ENCODE data around the gene POLR1A.

DNA sequence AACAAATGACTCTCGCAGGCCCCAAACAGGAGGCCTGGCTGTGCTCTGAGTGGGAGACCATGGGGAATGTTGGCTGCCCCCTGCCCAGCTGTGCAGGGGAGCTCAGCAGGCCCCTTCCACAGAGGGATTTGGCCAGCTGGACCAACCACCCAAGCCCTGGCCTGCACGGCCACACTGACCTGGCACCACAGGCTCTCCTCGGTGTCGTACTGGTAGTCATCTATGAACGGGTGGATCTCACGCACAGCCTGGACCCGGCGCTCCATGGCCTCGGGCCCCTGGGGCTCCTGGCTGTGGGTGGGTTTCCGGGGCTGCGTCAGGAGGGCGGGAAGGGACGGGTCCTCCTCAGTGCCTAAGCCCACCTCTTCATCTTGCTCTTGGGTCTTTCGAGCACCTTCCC is 74.5 kb downstream of the POLR1A start:
- no peak for TF ChIP-seq PPARA (CRISPR knock-in tag; IDR thresholded peaks at IDR 0.05; ENCODE audit: borderline replicate concordance)
- TF ChIP-seq ZNF565 (CRISPR knock-in tag; conservative IDR thresholded peaks at IDR 0.05; ENCODE audit: low read depth) = no peak
- TF ChIP-seq ZFP3 (CRISPR knock-in tag; IDR thresholded peaks at IDR 0.05) = no peak
- no peak for TF ChIP-seq BACH2 (CRISPR knock-in tag; IDR thresholded peaks at IDR 0.05; ENCODE audit: borderline replicate concordance)
- TF ChIP-seq, protein P1, sequence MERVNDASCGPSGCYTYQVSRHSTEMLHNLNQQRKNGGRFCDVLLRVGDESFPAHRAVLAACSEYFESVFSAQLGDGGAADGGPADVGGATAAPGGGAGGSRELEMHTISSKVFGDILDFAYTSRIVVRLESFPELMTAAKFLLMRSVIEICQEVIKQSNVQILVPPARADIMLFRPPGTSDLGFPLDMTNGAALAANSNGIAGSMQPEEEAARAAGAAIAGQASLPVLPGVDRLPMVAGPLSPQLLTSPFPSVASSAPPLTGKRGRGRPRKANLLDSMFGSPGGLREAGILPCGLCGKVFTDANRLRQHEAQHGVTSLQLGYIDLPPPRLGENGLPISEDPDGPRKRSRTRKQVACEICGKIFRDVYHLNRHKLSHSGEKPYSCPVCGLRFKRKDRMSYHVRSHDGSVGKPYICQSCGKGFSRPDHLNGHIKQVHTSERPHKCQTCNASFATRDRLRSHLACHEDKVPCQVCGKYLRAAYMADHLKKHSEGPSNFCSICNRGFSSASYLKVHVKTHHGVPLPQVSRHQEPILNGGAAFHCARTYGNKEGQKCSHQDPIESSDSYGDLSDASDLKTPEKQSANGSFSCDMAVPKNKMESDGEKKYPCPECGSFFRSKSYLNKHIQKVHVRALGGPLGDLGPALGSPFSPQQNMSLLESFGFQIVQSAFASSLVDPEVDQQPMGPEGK (CRISPR knock-in tag; IDR thresholded peaks at IDR 0.05; ENCODE audit: borderline replicate concordance) = no peak
- no peak for TF ChIP-seq GLIS3 (CRISPR knock-in tag; IDR thresholded peaks at IDR 0.05)
- TF ChIP-seq ZNF8 (CRISPR knock-in tag; IDR thresholded peaks at IDR 0.05) = no peak
- TF ChIP-seq, protein P2, sequence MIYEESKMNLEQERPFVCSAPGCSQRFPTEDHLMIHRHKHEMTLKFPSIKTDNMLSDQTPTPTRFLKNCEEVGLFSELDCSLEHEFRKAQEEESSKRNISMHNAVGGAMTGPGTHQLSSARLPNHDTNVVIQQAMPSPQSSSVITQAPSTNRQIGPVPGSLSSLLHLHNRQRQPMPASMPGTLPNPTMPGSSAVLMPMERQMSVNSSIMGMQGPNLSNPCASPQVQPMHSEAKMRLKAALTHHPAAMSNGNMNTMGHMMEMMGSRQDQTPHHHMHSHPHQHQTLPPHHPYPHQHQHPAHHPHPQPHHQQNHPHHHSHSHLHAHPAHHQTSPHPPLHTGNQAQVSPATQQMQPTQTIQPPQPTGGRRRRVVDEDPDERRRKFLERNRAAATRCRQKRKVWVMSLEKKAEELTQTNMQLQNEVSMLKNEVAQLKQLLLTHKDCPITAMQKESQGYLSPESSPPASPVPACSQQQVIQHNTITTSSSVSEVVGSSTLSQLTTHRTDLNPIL (CRISPR knock-in tag; IDR thresholded peaks at IDR 0.05; ENCODE audit: low read depth) = no peak
- no peak for TF ChIP-seq ZFP30 (CRISPR knock-in tag; IDR thresholded peaks at IDR 0.05)
- TF ChIP-seq OSR1 (CRISPR knock-in tag; IDR thresholded peaks at IDR 0.05) = no peak

Data from SK-N-SH treated with all-trans-retinoic acid at 6 μM for 48 hours (cell line).